Mesodermal cell (in vitro differentiated cells): ENCODE data around the gene AZU1.
"Not testable (repeated sequence)": the region's sequence is repeated elsewhere in the genome, so short reads cannot be mapped to it uniquely, and the experiment has no call there.

Experiments
- H3K27ac ChIP-seq: 2 replicates; pipeline ENCODE4 v1.7.0; 2013; ENCODE audit warnings: mild to moderate bottlenecking, low read depth, low read length, moderate library complexity; ENCODE audit not compliant: severe bottlenecking
- H3K36me3 ChIP-seq: 2 replicates; pipeline ENCODE4 v1.7.1; 2013; ENCODE audit warnings: mild to moderate bottlenecking, low read length, moderate library complexity; ENCODE audit not compliant: control insufficient read depth, insufficient read depth
- H3K4me1 ChIP-seq: one replicate; pipeline ENCODE4 v1.7.1; 2013; ENCODE audit warnings: mild to moderate bottlenecking, low read length; ENCODE audit not compliant: insufficient read depth, control insufficient read depth, poor library complexity, severe bottlenecking
- H3K4me3 ChIP-seq: 2 replicates; pipeline ENCODE4 v1.7.0; 2013; ENCODE audit warnings: low read length, control low read depth, mild to moderate bottlenecking; ENCODE audit not compliant: insufficient read depth, poor library complexity, severe bottlenecking; ENCODE audit errors: extremely low read depth
- H3K9me3 ChIP-seq: 2 replicates; pipeline ENCODE4 v1.7.1; 2013; ENCODE audit warnings: mild to moderate bottlenecking, low read length, moderate library complexity; ENCODE audit not compliant: control insufficient read depth
- WGBS, 2 experiments: methylation state at CpG; one replicate each; pipeline ENCODE4 v1.1.5; 2013; ENCODE audit warnings: missing lambda C conversion rate in 2 of 2; ENCODE audit not compliant: insufficient coverage in 2 of 2; 5-methylcytosine and 5-hydroxymethylcytosine counted together

Gene AZU1

DNA sequence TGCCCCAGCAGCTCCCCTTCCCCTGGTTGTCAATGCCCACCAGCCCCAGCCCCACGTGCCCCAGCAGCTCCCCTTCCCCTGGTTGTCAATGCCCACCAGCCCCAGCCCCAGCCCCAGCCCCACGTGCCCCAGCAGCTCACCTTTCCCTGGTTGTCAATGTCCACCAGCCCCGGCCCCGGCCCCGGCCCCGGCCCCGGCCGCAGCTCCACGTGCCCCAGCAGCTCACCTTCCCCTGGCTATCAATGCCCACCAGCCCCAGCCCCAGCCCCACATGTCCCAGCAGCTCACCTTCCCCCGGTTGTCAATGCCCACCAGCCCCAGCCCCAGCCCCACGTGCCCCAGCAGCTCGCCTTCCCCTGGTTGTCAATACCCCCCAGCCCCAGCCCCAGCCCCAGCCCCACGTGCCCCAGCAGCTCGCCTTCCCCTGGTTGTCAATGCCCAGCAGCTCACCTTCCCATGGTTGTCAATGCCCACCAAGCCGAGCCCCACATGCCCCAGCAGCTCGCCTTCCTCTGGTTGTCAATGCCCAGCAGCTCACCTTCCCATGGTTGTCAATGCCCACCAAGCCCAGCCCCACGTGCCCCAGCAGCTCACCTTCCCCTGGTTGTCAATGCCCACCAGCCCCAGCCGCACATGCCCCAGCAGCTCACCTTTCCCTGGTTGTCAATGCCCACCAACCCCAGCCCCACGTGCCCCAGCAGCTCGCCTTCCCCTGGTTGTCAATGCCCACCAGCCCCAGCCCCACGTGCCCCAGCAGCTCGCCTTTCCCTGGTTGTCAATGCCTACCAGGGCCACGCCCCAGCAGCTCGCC lies 51.3 kb downstream of the AZU1 start:
- WGBS, 2 experiments: 89 to 91% methylated on average over 17 to 20 of the region's 24 CpGs
- H3K4me3 ChIP-seq, H3K27ac ChIP-seq, H3K9me3 ChIP-seq, H3K4me1 ChIP-seq: not testable (repeated sequence)
- H3K36me3 ChIP-seq: peaks cover 65% of the 10 kb centered on the region

DNA sequence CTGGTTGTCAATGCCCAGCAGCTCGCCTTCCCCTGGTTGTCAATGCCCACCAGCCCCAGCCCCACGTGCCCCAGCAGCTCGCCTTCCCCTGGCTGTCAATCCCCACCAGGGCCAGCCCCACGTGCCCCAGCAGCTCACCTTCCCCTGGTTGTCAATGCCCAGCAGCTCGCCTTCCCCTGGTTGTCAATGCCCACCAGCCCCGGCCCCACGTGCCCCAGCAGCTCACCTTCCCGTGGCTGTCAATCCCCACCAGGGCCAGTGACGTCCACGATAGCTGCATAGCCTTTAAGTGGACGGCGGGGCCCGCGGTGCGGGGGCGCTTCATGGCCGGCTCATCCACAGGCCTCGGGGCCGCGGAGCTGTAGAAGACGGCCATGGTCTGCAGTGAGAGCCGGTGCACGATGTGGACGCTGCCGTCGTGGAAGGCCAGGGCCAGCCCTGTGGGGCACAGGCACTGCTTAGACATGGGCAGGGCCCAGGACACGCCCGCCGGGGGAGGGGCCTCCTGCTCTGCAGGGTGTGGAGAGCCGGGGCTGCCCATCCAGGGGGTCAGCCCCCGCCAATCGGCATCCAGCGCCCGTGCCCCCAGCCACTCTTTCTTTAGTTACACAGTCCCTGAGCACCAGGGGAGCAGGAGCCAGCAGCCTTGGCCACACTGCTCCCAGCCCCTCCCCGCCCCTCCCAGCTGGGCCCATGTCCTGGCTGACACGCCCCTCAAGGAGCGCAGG lies 52.2 kb downstream of the AZU1 start:
- Histone ChIP-seq H3K4me3 (no peak overlapping the region), H3K36me3 (peaks cover 71% of the 10 kb centered on the region), H3K9me3 (no peaks in the 10 kb centered on the region), H3K27ac (no peak overlapping the region), H3K4me1 (no peaks in the 10 kb centered on the region)
- WGBS, 2 experiments: 92 to 95% methylated on average over 34 to 36 of the region's 37 CpGs
